T1000 (cell line): ENCODE results near the gene ACAT1.
"Not testable (repeated sequence)": the region's sequence is repeated elsewhere in the genome, so short reads cannot be mapped to it uniquely, and the experiment has no call there.

ENCODE experiments used
- DNase-seq: peaks from one replicate; lab custom pipeline; 2025; ENCODE audit warnings: mixed read lengths; lab: John Stamatoyannopoulos, UW

Gene ACAT1

DNA sequence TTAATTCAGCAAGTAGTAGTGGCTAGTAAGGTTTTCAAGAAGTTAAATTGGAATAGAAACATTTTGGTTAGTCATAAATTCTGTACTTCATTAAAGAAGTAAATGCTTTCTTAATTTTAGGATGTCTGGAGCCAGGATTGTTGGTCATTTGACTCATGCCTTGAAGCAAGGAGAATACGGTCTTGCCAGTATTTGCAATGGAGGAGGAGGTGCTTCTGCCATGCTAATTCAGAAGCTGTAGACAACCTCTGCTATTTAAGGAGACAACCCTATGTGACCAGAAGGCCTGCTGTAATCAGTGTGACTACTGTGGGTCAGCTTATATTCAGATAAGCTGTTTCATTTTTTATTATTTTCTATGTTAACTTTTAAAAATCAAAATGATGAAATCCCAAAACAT, 25.8 kb downstream of the ACAT1 start:
- no peak for DNase-seq

DNA sequence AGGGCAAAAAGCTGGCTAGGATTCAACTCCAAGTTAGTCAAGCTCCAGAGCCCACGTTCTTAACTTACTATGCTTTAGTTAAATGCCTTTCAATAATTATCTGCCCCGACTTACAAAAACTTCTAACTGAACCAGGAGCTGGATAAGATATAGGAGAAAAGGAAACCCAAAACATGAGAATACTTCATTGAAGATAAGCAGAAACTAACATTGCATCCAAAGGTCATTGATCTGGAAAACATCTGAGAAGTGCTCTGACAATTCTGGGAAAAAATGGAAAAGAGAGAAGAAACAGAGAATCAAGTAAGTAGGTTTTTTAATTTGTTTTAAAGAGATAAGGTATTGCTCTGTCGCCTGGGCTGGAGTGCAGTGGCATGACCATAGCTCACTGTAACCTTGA, 27.2 kb downstream of the ACAT1 start:
- DNase-seq, result no peak

DNA sequence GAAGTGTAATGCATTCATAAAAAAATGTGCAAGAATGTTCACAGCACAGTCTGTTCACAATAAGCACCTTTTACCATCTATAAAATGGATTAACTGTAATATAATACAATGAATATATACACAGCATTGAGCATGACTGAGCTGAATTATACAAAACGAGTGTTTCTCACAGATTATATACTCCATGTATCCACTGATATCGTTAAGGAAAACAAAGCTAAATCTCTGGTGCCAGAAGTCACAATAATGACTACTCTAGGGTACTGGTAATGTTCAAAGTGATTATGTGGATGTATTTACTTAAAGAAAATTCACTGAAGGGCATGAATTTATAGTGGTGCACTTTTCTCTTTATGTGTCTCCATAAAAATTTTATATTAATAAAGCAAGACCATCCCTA, 33.2 kb downstream of the ACAT1 start:
- no peak for DNase-seq

DNA sequence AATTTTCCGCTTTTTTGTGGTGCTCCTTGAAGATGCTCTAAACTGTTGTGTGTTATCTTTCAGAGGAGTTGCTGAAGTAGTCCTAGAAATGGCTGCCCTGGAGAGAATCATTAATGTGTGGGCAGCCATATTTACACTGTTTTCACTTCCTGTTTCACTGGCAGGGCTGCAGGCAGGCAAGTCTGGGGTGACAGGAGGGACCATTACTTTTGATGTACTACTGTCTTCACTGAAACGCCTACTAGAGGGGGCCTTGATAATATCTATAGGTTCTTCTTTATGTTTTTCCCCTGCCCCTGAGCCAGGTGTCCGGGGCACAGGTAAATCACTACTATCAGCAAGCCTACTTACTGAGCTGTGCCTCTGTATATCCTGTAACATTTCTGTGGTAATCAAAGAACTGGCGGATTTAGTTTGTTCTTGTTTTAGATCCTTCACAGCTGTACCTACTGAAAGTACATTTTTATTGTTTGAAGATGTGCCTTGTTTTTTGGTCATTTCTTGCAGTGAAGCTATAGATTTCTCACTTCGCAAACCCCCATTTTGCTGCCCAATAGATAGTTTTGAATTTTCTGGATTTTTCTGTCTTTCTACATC, 39.7 kb downstream of the ACAT1 start:
- DNase-seq, result no peak

DNA sequence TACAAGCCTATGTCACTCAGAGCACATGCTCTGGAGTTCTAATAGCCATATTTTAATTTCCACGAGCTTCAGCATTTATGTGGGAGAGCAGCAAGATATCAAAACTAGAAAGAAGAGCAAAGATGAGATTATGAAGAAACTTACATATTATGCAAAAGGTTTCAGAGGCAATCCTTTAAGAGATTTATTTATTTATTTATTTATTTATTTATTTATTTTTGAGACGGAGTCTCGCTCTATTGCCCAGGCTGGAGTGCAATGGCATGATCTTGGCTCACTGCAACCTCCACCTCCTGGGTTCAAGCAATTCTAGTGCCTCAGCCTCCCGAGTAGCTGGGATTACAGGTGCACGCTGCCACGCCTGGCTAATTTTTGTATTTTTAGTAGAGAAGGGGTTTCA, 41.5 kb downstream of the ACAT1 start:
- not testable (repeated sequence) for DNase-seq

DNA sequence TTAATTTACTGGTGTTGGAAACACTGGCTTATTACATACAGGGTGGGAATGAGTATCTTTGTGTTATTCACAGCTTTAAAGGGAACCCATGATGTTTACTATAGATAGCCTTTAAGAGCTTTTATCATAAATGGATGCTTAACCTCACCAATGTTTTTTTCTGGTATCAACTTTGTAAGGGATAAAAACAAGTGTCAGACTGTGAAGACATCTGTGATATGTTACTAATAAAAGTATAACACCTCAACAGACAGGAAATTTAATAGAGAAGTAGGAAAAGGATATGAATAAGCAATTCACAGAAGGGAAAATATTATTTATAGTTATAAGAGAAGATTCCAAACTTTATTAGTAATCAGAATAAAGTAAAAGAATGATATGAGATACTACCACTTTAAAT, 46.3 kb downstream of the ACAT1 start:
- no peak for DNase-seq

DNA sequence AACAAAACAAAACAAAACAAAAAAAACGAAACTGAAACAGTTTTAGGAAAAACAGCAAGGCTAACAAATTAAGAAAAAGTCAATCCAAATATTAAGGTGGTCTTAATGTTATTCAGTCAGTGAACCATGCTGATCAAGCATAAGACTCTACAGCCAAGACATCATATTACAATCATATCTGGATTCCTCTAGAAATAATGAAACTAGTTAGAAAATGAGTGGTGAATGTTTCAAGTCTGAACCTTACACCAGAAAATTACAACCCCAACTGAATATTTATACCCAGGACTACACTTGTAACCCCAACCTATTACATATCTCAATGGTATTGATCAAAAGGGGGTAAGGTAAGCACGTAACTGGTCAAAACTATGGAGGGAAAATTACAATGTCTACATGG, 48.8 kb downstream of the ACAT1 start:
- no peak for DNase-seq

DNA sequence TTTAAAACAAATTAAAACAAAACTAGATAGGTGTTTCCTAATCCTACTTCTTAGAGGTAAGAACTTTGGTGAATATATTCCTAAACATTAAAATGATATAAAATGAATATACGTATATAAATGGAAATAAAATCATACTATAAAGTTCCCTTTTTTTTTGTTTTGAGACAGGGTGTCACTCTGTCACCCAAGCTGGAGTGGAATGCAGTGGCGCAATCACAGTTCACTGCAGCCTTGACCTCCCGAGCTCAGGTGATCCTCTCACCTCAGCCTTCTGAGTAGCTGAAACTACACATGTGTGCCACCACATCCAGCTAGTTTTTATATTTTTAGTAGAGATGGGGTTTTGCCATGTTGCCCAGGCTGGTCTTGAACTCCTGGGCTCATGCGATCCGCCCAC, 56.2 kb downstream of the ACAT1 start:
- no peak for DNase-seq

DNA sequence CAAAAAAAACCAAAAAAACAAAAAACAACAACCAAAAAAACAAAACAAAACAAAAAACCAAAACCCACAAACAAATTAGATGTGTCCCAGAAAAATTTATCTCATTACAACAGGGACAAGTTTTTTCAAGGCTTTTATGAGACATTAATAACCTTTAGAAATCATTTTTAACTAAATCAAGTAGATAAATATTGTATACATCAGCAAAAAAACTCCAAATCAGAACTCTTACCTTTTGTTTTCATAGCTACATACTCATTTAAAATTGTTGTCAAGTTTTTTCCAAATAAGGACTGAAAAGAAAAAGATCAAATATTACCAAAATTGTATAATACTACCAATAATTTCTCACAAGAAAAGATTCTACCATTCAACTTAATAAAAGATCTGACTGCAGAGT, 72.4 kb downstream of the ACAT1 start:
- DNase-seq, result no peak

DNA sequence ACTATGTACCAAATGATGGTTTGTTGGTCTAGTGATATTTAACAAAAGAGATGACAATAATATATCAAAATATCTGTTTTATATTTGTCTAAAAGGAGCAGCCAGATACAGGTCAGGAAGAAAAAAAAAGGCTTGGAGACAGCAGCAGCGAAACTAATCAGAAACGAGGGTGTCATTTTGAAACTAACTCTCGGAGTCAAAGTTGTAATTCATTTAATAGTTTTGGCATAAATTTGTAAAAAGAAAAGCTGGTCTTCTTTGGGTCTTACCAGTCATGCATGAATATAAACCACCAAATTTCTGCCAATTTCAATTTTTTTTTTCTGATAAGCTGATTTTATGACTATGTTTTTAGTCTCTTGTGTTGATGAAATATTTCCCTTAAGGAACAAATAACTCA, 75.5 kb downstream of the ACAT1 start:
- no peak for DNase-seq
